GM12874 (cell line): ENCODE measurements around the gene FGF8.

Experiments used
- TF ChIP-seq, protein P1 (sequence below): IDR thresholded peaks from 2 replicates; pipeline ENCODE4 v1.5.1; 2011; ENCODE audit warnings: low read depth, mild to moderate bottlenecking, control low read depth, low read length, moderate library complexity; ENCODE audit not compliant: insufficient read depth

Gene FGF8

DNA sequence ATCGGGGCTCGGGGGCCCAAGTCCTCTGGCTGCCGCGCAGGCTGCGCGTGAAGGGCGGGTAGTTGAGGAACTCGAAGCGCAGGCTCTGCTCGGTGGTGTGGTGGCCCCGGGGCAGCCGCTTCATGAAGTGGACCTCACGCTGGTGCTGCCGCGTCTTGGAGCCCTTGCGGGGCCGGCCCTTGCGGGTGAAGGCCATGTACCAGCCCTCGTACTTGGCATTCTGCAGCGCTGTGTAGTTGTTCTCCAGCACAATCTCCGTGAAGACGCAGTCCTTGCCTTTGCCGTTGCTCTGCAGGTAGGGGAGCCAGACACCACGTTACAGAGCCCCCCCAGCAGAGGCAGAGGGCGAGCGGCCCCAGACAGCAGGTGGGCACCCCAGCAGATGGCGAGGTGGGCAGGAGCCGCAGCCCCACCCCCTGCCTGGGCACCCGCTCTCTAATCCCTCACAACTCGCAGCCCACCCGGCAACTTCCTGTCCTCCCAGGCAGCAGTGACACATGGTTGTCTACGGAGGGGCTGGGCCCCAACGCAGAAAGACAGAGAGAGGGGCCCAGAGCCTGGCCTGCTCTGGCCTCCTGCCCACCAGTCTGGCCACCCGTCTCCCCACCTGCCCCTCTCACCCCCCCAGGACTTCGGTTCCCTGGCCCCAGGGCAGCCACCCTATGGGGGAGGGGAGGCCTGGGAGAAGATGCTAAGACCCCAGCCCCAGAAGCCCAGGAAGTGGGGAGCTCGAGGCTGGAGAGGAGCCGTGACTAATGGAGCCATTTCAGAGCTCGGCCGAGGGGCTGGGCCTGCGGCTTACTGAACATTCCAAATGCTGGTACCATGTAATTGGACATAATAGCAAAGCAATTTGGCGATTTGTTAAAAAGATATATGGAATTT, 5.3 kb downstream of the FGF8 start:
- TF ChIP-seq, protein P1, sequence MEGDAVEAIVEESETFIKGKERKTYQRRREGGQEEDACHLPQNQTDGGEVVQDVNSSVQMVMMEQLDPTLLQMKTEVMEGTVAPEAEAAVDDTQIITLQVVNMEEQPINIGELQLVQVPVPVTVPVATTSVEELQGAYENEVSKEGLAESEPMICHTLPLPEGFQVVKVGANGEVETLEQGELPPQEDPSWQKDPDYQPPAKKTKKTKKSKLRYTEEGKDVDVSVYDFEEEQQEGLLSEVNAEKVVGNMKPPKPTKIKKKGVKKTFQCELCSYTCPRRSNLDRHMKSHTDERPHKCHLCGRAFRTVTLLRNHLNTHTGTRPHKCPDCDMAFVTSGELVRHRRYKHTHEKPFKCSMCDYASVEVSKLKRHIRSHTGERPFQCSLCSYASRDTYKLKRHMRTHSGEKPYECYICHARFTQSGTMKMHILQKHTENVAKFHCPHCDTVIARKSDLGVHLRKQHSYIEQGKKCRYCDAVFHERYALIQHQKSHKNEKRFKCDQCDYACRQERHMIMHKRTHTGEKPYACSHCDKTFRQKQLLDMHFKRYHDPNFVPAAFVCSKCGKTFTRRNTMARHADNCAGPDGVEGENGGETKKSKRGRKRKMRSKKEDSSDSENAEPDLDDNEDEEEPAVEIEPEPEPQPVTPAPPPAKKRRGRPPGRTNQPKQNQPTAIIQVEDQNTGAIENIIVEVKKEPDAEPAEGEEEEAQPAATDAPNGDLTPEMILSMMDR: no peak

DNA sequence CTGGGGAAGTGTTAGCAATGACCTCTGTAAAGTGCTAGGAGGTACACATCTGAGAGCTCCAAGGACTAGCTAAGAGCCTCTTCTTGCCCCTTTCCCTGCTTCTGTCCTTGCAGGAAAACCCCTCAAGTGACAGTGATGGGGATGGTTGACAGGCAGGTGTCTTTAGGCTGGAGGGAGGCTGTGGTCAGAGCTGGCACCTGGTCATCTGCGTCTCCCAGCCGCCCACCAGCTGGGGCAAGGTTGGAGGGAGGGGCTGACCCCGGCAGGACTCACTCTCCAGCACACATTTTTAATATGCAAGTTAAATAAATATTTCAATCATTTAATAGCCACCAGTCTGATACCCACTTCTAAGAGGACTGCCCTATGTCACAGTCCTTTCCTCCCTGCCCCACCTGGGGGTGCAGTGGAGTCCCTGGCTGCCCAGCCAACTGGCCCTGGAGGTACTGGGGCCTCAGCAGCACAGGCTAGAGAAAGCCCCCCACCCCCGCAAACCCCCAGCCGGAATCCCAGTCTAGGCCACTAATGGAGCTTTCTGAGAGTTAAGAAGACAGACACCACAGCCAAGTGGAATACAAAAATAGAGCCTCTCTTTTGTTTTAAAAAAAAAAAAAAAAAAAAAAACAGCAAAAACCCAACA, 6.3 kb downstream of the FGF8 start:
- TF ChIP-seq, protein P1: no peak

DNA sequence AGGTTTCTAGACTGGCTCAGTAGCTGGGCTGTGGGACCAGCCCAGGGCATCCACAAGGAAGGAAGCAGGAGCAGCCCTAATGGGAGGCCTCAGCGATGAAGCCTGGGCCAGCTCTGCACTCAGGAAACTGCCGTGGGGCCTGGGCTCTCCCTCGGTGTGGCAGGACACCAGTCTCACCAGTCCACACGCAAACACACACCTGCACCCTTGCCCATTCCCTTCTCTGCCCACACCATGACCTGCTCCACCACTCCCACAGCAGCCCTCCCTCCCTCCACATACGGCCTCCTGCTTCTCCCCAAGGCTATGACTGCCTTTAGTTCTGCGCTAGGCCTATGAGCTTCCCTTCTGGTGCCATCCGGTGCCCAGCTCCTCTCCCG, 7.1 kb downstream of the FGF8 start:
- TF ChIP-seq, protein P1: no peak

DNA sequence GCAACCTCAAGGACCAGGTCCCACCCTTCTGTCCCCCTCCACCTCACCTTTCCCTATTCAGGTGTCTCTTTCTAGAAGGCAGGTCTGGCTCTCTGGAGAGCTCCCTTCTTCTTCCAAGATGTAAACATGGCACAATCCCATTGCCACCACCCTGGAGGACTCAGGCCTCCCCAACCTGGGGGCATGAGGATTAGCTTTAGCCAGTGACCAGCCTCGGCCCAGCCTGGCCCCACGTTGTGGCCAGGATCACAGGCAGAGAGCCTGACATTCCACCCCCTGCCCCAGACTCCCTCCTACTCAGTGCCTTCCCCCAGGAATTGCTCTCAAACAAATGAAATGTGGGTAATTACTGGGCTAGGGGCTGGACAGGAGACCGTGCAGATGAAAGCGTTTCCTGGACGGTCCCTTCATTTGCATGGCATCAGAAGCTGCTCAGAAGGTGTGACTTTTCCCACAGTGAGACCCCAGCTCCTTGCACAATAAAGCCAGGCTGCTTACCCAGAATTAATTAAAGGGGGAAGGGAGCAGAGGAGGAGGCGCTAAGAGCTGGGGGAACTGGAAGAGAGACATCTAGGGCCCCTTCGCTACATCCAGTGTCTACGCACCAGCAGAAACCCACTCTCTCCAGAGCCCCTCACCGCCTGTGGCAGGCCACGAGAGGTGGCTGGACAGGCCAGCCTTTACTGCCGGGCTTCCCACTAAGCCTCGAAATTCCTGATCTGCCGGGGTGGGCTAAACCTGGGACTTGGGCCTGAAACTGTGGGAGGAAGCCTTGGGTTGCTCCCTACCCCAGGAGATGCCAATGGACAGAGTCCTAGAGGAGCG, 7.7 kb downstream of the FGF8 start:
- TF ChIP-seq, protein P1: no peak

DNA sequence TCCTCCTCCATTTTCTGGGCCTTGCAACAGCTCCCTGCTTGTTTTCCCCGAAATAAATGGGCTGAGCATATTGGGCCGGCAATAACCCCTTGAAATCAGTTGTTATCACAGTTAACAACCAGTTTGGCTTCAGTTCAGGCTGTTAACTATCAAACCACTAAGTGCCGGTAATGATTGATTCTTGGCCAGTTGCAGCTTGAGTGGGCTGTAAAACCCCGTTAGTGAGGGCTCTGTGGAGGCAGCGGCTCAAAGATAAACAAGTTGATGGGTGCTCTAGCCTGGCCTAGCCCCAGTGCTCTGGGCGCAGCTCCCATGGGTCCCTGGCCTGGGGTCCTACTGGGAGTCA, 8.3 kb downstream of the FGF8 start:
- TF ChIP-seq, protein P1: no peak

DNA sequence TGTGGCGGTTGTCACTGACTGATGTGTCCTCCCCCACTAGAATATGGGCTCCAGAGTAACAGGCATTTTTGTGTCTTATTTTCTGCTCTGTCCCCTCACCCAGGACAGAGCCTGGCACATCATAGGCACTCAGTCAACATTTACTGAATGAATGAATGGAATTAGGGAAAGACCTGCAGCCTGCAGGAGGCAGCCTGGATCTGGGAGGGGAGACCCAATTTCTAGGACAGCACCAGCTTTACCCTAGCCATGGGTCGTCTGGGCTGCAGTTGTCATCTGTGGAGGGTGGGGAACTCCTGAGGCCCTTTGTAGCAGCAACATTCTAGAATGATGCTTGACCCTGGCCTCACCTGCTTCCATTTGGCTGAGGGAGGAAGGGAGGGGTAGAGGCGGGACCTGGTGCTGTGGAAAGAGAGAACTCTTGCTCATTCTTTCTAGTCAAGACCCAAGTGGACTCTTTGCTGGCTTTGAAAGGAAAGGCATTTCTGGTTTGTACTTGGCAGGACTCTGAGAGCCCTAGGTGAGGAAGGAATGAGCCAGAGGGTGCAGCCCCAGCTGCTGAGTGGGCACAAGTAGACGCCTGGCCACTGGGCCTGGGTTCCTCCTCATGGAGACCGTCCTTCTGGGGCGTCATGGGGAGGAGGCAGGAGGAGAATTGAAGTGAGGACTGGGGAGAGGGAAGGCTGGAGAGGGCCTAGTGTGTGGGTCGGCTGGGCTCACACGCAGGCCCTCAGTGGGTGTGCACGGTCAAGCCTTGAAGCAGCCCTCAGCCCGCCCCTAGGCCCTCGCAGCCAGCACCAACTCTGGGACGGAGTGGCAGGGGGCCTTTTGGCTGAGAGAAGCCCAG, 8.9 kb downstream of the FGF8 start:
- TF ChIP-seq, protein P1: no peak
